ENCODE results near the gene SAA2. TPM values are rescaled to one million over a fixed set of nuclear protein-coding genes. Genes with fewer than 3 reads are reported as not detected.

Gene SAA2
- total RNA-seq: 100 to 1,000 TPM in 1 of 4 donors, 10 to 100 TPM in 2, 1 to 10 TPM in 1; 7.7 to 236 (median 71.9) TPM

DNA sequence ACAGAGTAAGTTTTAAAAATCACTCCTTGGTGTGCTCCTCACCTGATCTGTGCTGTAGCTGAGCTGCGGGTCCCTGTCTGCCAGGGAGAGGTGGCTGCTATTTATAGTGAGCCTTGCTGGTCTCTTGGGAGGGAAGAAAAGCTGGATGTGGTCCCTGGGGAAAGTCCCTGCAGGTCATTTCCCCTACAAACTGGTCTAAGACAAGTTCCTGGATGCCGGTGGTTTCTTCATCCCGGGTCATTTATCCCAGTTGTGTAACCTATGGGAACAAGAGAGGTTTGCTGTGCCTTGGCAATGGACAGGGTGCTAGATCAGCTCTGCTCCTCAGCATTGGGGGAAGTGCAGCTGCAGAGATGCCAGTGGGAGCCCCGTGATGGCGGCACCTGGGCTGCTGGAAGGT is at the start of gene SAA2:
Gene SAA2 (minus strand): TSS at position 108 of the 400 bp plus-strand sequence. CDS start 657 bp downstream, outside the sequence.
- TF ChIP-seq, protein P1, sequence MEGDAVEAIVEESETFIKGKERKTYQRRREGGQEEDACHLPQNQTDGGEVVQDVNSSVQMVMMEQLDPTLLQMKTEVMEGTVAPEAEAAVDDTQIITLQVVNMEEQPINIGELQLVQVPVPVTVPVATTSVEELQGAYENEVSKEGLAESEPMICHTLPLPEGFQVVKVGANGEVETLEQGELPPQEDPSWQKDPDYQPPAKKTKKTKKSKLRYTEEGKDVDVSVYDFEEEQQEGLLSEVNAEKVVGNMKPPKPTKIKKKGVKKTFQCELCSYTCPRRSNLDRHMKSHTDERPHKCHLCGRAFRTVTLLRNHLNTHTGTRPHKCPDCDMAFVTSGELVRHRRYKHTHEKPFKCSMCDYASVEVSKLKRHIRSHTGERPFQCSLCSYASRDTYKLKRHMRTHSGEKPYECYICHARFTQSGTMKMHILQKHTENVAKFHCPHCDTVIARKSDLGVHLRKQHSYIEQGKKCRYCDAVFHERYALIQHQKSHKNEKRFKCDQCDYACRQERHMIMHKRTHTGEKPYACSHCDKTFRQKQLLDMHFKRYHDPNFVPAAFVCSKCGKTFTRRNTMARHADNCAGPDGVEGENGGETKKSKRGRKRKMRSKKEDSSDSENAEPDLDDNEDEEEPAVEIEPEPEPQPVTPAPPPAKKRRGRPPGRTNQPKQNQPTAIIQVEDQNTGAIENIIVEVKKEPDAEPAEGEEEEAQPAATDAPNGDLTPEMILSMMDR (IDR thresholded peaks at IDR 0.05; ENCODE audit: low read depth): no peak

GRCh38 chr11:18295316-18295715 is 46.8 kb upstream of the SAA2 start:
- TF ChIP-seq, protein P1 (IDR thresholded peaks at IDR 0.05; ENCODE audit: low read depth): no peak

DNA sequence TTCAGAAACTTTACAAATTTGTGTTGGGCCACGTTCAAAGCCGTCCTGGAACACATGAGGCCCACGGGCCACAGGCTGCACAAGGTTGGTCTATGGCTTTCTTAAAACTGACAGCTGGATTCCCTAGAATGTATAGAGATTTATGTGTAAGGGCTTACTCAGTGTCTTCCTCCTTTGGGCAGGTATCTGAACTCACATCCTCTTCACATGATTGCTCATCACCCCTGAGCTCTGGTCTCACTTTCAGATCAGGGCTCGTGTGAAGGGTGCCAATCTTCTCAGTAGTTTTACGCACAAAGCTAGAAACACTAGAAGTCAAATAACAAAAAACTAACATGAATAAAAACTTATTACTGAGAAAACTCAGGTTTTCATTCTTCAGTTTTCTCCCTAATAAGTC is 46.4 kb upstream of the SAA2 start:
- TF ChIP-seq, protein P1 (IDR thresholded peaks at IDR 0.05; ENCODE audit: low read depth): no peak

DNA sequence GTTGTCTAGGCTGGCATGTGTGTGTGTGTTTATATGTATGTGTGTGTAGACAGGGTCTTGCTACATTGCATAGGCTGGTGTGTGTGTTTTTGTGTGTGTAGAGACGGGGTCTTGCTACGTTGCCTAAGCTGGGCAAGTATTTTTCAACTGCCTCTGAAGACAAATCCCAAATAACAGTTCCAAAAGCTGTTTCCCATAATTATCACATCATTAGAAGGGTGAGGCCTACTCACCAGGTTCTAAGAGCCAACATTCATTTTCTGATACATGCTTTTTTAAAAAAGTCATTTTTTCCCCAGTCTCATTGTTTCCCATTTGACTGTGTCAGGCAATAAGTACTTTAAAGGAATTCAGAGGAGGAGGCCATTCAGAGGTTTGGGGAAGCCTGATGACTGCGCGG is 40.4 kb upstream of the SAA2 start:
- TF ChIP-seq, protein P1 (IDR thresholded peaks at IDR 0.05; ENCODE audit: low read depth): no peak

DNA sequence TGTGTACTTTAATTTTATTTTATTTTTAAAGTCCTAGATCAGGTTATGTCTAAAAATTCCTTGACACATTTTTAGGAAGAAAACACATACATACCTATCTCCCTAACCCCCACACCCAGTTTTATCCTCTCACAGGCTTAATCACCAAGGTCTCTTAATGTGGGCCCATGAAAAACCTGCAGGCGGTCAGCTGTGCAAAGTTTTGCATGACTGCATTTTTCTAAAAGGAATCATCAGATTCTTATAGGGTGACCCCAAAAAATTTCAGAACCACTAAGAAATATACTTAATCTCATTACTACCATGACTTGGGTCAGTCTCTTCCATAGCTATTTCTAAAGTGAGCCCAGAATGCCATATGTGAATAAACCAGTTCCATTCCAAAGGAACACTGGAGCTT is 37.4 kb upstream of the SAA2 start:
- TF ChIP-seq, protein P1 (IDR thresholded peaks at IDR 0.05; ENCODE audit: low read depth): no peak

- TF ChIP-seq, protein P1 (IDR thresholded peaks at IDR 0.05; ENCODE audit: low read depth): no peak
These were observed 34.2 kb upstream of the SAA2 start for GRCh38 chr11:18282626-18283025.

DNA sequence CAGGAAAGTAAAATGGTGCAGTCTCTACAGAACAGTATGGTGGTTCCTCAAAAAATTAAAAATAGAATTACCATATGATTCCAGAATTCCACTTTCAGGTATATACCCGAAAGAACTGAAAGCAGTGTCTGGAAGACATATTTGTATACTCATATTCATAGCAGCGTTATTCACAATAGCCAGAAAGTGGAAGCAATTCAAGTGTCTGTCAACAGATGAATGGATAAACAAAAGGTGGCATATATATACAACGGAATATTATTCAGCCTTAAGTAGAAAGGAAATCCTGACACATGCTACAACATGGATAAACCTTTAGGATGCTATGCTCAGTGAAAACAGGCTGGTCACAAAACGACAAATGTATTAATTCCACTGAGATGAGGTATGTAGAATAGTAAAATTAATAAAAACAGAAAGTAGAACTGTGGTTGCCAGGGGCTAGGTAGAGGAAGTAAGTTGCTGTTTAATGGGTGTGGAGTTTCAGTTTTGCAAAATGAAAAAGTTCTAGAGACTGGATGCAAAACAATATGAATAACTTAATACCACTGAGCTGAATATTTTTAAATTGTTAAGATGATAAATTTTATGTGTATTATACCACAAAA is 32.1 kb upstream of the SAA2 start:
- TF ChIP-seq, protein P1 (IDR thresholded peaks at IDR 0.05; ENCODE audit: low read depth): no peak
